HepG2 (cell line): ENCODE data around the gene PPA1. TPM values are rescaled to one million over a fixed set of nuclear protein-coding genes. Genes with fewer than 3 reads are reported as not detected.

Source experiments
- ARID4A ChIP-seq: sonication (generic); formaldehyde crosslinking; IDR thresholded peaks from 2 replicates; pipeline ENCODE4 v1.5.0; 2020; ENCODE audit warnings: mild to moderate bottlenecking, missing genetic modification reagents, borderline replicate concordance
- BCL3 ChIP-seq: sonication (generic); formaldehyde crosslinking; IDR thresholded peaks from 2 replicates; pipeline ENCODE4 v1.5.1; 2020; ENCODE audit warnings: mild to moderate bottlenecking, missing genetic modification reagents, moderate library complexity
- DRAP1 ChIP-seq: IDR thresholded peaks from 2 replicates; pipeline ENCODE4 v1.6.1; 2016; ENCODE audit warnings: missing genetic modification reagents, missing compliant biosample characterization
- GATAD2A ChIP-seq: IDR thresholded peaks from 2 replicates; pipeline ENCODE4 v1.6.1; 2016
- SKIL ChIP-seq: sonication (generic); formaldehyde crosslinking; IDR thresholded peaks from 2 replicates; pipeline ENCODE4 v1.8.0; 2022; ENCODE audit warnings: missing genetic modification reagents, mild to moderate bottlenecking, moderate library complexity, borderline replicate concordance
- ZMAT3 ChIP-seq: sonication (generic); formaldehyde crosslinking; conservative IDR thresholded peaks from 2 replicates; pipeline ENCODE4 v1.7.0; 2021; ENCODE audit warnings: missing genetic modification reagents
- ZNF496 ChIP-seq: sonication (generic); formaldehyde crosslinking; IDR thresholded peaks from 2 replicates; pipeline ENCODE4 v1.8.1; 2023; ENCODE audit warnings: mild to moderate bottlenecking, moderate library complexity, missing genetic modification reagents; ENCODE audit not compliant: insufficient replicate concordance
- ZNF503 ChIP-seq: sonication (generic); formaldehyde crosslinking; IDR thresholded peaks from 2 replicates; pipeline ENCODE4 v1.4.0; 2020; ENCODE audit warnings: missing genetic modification reagents
- ZNF512 ChIP-seq: sonication (generic); formaldehyde crosslinking; IDR thresholded peaks from 2 replicates; pipeline ENCODE4 v1.4.0; 2020; ENCODE audit warnings: mild to moderate bottlenecking, missing genetic modification reagents
- ZNF747 ChIP-seq: sonication (generic); formaldehyde crosslinking; IDR thresholded peaks from 2 replicates; pipeline ENCODE4 v1.8.1; 2023; ENCODE audit warnings: missing genetic modification reagents, mild to moderate bottlenecking, borderline replicate concordance
- ZNF770 ChIP-seq: sonication (generic); formaldehyde crosslinking; IDR thresholded peaks from 2 replicates; pipeline ENCODE4 v1.5.0; 2020; ENCODE audit warnings: mild to moderate bottlenecking, missing genetic modification reagents
- polyA plus RNA-seq, 8 experiments: library from polyadenylated mRNA; depleted of rRNA in 3 of 8; stranded (reverse) in 7 of 8; unstranded in 1 of 8; fragments of >200 nt; fragmentation: Illumina TruSeq in 4 of 8; extraction: Trizol in 4 of 8; gene quantifications; 2 replicates each; pipeline versions ENCODE4 v1.2.1 to v1.2.3, GENCODE V29; 2011 to 2016; ENCODE audit warnings: low read depth in 4 of 8, missing spikeins in 1 of 8, mixed read lengths in 1 of 8; ENCODE audit not compliant: insufficient read depth in 1 of 8
- total RNA-seq, 5 experiments: library from RNA; depleted of rRNA; stranded (reverse); fragments of >200 nt; fragmentation: Illumina TruSeq; extraction: Trizol; gene quantifications; 2 replicates each; pipeline ENCODE4 v1.2.3, GENCODE V29; 2016; ENCODE audit warnings: low read depth in 1 of 5

PPA1 gene
- total and polyA plus RNA-seq, 2 of the 13 experiments (the other 11 are each of a cell fraction or from before 2014, with no cell fraction given): 136 to 250 TPM

GRCh38 chr10:70174058-70174741 is 59.0 kb downstream of the PPA1 start (continued):
- TF ChIP-seq ZNF503 (CRISPR knock-in tag) (no peak), GATAD2A (peak; percentile 71; the same call in 1 of the 2 replicates), ZNF770 (CRISPR knock-in tag) (no peak), ZMAT3 (CRISPR knock-in tag) (0 out of 2 replicates have a peak, but pooled peaks have one; percentile 30), ZNF747 (CRISPR knock-in tag) (peak; percentile 75), ZNF496 (CRISPR knock-in tag) (no peak), DRAP1 (CRISPR knock-in tag) (peak; percentile 75), ARID4A (peak; percentile 64; the same call in 1 of the 2 replicates), BCL3 (CRISPR knock-in tag) (no peak), ZNF512 (CRISPR knock-in tag) (peak; percentile 37; the same call in 1 of the 2 replicates), SKIL (peak; percentile 23; the same call in 1 of the 2 replicates)
